Epithelial cell of proximal tubule (primary cell): ENCODE measurements around the gene PTRH1. TPM values are rescaled to one million over a fixed set of nuclear protein-coding genes. Genes with fewer than 3 reads are reported as not detected.

Experiments
- DNase-seq: peaks from one replicate; pipeline ENCODE4 v3.0.0-alpha.2; 2011; ENCODE audit warnings: low read depth
- H3K4me3 ChIP-seq: 2 replicates; pipeline ENCODE4 v1.5.1; 2011; ENCODE audit warnings: low read depth, mild to moderate bottlenecking, low read length
- total RNA-seq: library from RNA; depleted of rRNA; stranded (reverse); fragments of >200 nt; gene quantifications from 2 replicates; pipeline ENCODE4 v1.2.3, GENCODE V29; 2015
- TF ChIP-seq, protein P1 (sequence below): conservative IDR thresholded peaks from 2 replicates; pipeline ENCODE4 v1.5.1; 2012; ENCODE audit warnings: low read depth, mild to moderate bottlenecking, low read length

Gene PTRH1
- total RNA-seq, 1 donor from 2014 or later, result 47.4 TPM

DNA sequence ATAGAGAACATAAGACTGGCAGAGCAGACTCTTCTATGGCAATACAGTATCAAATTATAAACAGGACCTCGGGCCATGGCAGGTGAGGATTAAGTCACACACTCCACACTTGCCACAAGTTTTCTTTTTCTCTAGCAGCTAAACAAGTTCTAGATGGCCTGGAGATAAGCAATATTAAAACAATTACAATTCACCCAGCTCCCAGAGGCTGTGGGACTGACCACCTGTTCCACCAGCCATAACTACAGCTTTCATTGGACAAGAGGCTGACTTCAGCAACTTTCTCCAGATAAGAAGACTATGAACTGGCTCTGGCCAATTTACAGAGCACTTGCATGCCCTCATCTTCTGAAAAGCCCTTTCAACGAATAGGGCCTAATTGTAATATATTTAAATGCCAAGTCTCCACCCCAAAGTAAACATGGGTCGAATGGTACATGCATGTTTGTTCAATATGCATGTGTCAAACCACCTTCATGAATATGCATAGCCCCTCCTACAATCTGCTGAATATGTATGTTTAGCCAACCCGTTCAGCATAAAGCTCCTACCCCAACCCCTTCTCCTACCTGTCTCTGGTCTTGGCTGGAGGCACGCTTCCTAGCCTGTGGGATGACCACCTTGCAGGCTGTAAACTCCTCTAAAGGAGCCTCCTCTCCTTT lies 14.7 kb downstream of the PTRH1 start:
- TF ChIP-seq, protein P1, sequence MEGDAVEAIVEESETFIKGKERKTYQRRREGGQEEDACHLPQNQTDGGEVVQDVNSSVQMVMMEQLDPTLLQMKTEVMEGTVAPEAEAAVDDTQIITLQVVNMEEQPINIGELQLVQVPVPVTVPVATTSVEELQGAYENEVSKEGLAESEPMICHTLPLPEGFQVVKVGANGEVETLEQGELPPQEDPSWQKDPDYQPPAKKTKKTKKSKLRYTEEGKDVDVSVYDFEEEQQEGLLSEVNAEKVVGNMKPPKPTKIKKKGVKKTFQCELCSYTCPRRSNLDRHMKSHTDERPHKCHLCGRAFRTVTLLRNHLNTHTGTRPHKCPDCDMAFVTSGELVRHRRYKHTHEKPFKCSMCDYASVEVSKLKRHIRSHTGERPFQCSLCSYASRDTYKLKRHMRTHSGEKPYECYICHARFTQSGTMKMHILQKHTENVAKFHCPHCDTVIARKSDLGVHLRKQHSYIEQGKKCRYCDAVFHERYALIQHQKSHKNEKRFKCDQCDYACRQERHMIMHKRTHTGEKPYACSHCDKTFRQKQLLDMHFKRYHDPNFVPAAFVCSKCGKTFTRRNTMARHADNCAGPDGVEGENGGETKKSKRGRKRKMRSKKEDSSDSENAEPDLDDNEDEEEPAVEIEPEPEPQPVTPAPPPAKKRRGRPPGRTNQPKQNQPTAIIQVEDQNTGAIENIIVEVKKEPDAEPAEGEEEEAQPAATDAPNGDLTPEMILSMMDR, result no peak
- H3K4me3 ChIP-seq, result no peak overlapping the region
- DNase-seq, result no peak

DNA sequence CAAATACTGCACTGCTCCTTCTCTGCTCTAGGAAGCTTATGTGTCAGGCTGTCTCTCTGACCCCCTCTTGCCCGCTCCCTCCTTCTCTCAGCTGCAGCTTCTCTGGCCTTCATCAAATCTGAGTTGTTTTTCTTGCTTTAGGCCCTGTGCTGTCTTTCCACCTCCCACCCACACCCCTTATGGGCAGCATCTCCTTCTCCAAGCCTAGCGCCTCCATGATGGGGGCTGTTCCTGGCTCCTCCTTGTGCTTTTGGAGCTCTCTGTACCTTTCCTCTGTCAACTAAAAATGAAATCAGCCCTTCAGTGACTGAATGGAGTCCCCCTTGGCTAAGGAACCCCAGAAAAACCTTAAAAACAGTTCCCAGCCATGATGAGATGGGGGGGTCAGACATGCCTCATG lies 15.3 kb downstream of the PTRH1 start:
- DNase-seq, result no peak

DNA sequence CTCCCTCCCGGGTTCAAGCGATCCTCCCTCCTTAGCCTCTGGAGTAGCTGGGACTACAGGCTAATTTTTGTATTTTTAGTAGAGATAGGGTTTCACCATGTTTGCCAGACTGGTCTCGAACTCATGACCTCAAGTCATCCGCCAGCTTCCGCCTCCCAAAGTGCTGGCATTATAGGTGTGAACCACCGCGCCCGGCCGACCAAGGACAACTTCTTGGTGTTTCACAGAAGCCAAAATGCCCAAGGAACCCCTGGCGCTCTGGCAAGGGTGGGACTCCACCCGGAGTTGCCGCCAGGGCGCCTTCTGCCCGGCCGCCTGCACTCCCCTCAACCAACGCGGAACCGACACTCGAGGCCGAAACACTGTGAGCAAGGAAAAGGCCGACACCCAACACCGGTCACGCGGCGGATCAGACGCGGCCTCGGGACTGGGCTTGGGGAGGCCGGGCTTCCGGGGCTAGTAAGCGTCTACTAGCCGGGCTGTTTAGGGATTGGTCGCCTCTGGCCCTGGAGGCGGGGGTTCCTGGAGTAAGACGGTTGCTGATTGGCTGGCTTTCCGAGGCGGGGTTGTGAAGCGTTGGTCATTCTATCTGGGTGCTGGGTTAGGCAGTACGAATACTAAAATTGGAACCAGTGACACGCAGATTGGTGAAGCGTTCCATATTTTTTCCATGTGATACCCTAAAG lies 16.3 kb downstream of the PTRH1 start:
- H3K4me3 ChIP-seq, result peak overlapping the region; percentile 33
- DNase-seq, result peak; percentile 61
- TF ChIP-seq, protein P1, result no peak

More for the DNA sequence above, 15.3 kb downstream of the PTRH1 start:
- no peak overlapping the region for H3K4me3 ChIP-seq
- TF ChIP-seq, protein P1, result no peak

GRCh38 chr9:127698386-127698785 lies 17.1 kb downstream of the PTRH1 start:
- DNase-seq, result no peak
- TF ChIP-seq, protein P1, result no peak
- no peak overlapping the region for H3K4me3 ChIP-seq

- no peak for DNase-seq
- TF ChIP-seq, protein P1, result no peak
- H3K4me3 ChIP-seq, result no peak overlapping the region
Observed at GRCh38 chr9:127697575-127697974, 17.9 kb downstream of the PTRH1 start.

- DNase-seq, result no peak
- TF ChIP-seq, protein P1, result no peak
- H3K4me3 ChIP-seq, result no peak overlapping the region
Observed at GRCh38 chr9:127694890-127695720, 20.4 kb downstream of the PTRH1 start.
